Fibroblast of upper back skin (primary cell): ENCODE results near the gene KIAA1217.
"Not testable (repeated sequence)": the region's sequence is repeated elsewhere in the genome, so short reads cannot be mapped to it uniquely, and the experiment has no call there.

Experiments
- DNase-seq: peaks from one replicate; pipeline ENCODE4 v3.0.0-alpha.2; 2013

The KIAA1217 gene

DNA sequence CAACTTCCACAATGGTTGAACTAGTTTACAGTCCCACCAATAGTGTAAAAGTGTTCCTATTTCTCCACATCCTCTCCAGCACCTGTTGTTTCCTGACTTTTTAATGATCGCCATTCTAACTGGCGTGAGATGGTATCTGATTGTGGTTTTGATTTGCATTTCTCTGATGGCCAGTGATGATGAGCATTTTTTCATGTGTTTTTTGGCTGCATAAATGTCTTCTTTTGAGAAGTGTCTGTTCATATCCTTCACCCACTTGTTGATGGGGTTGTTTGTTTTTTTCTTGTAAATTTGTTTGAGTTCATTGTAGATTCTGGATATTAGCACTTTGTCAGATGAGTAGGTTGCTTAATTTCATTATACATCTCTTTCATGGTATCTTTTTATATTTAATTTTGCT, 237.0 kb downstream of the KIAA1217 start:
- not testable (repeated sequence) for DNase-seq

DNA sequence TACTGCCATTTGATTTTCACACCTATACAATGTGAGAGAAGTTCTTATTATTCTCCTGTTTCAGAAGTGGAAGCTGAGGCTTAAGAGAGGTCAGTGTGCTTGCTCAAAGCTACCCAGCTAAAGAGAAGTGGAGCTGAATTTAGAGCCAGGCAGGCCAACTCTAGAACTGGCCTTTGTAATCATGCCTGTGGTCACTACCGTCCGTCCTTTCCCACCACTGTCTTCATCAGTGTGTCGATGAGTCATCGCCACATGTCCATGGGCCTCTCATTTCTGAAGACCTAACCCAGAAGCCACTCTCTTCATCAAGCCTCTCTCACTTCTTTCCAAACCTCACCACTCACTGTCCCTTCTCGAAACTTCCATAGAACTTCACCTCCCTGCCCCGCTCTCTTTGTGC, 237.8 kb downstream of the KIAA1217 start:
- DNase-seq = peak; percentile 85

DNA sequence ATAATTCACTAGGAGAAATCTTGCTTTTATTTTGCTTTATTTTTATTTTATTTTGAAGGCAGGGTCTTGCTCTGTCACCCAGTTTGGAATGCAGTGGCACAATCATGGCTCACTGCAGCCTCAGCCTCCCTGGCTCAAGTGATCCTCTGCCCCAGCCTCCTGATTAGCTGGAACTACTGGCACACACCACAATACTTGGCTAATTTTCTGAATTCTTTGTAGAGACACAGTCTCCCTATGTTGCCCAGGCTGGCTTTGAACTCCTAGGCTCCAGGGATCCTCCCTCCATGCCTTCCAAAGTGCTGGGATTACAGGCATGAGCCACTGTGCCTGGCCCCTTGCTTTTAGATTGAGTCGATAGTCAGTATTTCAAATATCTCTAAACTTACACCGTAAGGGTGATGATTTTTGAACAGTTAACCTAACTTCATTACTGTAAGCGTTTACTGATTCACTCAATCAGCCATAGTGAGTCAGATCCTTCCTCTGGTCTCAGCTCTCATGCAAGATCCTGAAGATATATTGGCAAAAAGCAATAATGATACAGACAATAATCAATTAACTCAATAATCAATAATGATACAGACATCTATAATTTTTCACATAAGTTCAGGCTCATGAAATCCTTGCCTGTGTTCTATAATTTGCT, 239.5 kb downstream of the KIAA1217 start:
- peak; percentile 55 for DNase-seq

DNA sequence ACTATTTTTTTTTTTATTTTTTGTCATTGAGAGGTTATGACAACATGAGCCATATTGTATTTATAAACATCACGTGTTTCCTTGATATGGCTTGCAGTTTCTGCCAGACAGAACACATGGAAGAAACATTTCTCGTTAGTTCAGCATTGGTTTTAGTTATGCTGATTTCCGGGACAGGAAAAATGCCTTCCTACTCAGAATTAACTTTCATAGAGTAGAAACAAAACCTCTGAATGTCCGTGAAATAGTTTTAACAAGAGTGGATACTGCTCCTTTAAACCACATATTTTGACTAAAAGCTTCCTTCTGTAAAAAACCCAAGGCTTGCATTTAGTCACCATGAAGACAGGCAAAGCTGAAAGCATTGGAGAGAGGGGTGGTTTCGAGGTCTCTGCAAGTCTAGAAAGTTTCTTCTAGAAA, 240.4 kb downstream of the KIAA1217 start:
- DNase-seq = peak; percentile 68

DNA sequence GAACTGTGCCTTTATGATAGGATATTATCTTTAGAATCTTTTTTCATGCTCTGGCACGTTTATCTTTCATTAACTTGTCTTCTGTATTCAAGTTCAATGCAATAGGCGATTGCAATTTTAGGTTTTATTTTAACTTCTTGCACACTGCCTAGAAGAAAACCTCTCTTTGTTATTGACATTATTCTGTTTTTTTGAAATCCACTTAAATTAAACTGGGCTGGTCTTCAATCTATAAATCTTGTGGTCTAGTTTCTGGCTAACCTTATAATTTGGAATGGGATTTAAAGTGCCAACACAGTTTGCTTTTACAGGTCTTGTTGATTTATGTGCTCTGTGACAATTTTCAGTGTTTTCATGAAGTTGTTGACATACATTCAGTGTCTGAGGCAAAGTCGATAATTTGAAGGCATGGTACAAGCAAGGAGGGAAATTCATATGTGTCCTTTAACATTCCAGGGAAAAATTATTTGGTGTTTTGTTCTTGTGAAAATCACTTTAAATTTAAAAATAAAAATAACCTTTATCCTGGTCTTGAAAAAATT, 240.9 kb downstream of the KIAA1217 start:
- no peak for DNase-seq

DNA sequence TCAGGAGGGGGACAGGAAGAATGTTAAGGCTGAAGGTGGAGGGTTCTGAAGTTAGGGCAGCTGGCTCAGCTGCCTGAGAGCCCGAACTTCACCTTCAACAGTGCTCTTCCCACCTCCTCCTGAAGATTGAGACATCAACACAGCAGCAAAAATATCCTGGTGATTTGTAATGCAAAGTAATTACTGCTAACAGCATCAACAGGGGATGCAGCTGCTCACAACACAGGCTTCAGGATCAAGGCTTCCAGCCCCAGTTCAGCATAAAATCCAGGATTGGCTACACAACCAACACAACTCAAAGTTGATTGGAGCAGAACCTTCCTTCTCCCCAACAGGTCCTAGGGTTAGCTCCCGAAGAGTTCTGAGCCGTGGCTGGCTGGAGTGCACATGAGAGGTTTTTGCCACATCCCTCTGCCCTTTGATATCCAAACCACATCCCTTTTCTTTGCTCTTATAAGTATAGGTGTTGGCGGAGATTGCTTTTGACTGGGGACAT, 242.4 kb downstream of the KIAA1217 start:
- no peak for DNase-seq

DNA sequence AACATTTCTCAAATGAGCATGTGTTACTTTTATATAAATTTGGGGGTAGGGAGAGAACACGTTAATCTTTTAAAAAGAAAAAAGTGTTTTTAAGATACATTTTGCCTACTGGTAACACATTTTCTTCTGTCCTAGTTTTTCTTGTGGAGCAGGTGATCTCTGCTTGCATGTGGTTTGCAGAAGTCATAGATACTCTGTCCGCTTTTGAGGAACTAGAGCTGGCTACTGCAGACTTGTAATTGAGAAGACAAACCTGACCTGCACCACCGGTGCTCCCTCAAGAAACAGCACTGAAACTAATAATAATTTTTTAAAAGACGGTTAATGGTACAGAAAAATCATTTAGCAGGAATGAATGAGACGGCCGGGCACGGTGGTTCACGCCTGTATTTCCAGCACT, 243.1 kb downstream of the KIAA1217 start:
- no peak for DNase-seq

DNA sequence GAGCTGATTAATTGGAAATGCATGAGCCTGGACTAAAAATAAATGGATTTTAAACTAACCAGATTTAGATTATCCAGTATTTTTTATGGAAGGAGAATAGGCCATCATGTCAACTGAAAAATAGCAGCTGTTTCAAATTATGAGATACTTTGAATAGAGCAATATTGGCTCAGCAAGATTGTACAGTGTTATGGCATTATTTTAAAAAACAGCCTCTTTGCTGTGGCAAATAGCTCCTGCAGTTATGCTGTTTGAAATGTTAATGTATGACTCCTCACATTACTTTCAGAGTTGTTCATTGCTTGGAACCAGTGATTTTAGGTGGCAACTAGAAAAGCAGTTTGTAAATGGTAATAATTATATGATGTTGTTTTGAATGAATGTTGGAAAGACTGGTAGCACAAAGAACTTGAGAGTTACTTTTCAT, 244.5 kb downstream of the KIAA1217 start:
- DNase-seq = peak; percentile 82

DNA sequence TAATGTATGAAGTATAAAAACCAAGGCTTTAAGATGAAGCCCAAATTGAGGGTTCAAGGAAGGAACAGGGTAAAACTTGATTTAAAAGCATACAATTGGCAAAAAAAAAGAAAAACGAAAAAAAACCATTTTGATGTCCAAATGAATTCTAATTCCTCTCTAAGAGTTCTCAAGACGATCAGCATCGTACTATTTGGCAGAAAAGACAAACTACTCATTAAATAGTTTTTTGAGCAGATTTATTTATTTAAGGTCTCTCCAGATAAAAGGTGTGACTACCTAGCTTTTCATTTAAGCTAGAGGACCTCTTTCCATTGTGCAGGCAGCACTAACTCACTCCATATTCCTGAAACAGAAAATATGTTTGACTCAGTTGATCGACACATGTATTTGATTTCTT, 245.0 kb downstream of the KIAA1217 start:
- DNase-seq = no peak

DNA sequence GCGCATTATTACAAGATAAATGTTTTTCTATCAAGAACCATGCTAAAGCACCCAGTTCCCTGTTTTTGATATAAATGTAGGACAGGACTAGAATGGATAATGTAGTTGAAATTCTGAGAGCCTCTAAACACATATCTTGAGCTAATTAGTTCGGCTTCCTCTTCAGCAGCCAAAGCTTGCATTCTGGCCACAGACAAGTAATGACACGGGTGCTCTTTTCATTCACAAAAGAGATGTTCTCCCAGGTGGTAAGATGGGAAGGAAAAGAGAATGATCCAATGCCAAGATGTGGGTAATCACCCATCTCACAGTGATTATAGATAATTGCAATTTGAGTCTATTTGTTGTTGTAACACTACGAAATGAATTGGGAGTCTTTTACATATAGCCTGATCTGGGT, 246.5 kb downstream of the KIAA1217 start:
- DNase-seq = no peak

DNA sequence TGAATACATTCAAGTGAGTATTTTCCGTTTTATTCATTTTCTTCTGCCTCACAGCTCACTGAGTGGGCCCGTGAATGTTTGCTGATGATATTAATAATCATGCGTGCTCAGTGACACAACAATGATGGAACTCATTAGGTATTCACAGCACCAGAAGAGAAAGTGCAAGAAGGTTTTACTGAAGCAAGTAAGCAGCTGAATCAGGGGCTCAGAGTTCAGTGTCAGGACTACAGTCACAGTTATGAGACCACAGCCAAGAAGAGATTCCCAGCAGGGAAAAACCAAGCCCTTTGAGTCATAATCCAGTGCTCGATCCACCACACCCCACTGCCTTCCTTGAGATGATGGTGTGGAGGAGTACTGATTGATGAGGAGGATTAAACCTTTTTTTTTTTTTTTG, 247.4 kb downstream of the KIAA1217 start:
- DNase-seq = peak; percentile 90

DNA sequence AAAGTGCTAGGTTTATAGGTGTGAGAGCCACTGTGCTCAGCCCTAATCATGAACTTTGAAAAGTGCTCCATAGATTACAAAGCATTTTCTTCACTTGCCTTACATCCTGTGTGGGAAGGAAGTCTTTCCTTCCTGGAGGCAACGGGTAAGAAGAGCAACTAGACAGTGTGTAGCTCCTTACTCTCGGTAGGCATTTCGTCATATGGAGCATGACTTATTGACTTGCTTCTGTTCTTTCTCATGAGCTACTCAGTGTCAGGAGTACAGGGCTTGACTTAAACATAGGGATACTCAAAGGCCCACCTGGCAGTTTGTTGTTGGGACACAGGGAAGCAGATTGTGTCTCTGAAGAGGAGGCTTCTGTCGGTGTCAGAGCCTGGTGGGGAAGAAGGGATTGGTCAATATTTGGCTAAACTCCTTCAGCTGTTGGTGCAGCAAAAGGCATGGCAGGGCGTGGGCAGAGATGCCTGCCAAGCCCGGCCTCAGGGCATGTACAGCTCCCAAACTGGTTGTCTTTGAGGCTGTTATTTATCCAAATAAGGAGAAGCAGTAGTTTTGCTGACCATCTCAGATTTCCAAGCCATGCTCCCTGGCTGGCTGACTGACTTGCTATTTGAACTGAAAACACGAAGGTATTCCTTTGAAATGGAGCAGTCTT, 248.9 kb downstream of the KIAA1217 start:
- no peak for DNase-seq

DNA sequence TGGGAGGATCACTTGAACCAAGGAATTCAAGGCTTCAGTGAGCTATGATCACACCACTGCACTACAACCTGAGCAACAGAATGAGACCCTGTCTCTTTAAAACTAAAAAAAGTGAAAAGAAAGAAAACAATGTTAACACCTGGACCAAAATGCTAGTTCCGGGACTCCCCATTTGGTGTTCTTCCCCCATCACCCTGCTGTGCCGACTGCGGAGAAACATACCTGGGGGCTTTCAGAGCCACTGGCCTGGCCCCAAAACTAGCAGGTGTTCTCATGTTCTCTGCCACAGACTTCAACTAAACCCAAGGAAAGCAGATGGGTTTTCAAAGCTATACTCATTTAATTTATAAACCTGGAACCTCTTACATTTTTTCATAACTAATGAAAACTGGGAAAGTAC, 250.9 kb downstream of the KIAA1217 start:
- DNase-seq = no peak

DNA sequence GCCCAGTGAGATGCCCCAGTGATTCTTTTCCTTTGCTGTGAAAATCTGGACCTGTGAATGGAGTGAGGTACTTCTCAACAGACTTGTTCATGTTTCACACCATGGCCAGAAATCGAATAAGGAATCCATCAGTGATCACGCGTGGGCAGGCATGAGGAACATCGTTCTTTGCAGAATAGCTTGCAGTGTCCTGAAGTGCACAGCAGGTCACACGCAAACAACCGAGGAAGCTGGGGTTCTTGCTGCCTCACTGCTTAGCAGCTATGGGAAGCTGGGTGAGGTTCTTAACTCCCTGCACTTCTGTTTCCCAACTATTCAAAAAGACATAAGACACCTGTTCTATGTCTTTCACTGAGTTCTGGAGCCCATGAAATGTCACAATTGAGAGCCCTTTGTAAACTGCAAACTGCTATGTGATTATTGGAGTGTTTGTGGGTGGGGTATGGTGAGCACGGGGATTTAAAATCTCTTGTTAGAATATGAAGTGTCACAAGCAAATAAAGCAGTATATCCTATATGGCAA, 253.4 kb downstream of the KIAA1217 start:
- no peak for DNase-seq

DNA sequence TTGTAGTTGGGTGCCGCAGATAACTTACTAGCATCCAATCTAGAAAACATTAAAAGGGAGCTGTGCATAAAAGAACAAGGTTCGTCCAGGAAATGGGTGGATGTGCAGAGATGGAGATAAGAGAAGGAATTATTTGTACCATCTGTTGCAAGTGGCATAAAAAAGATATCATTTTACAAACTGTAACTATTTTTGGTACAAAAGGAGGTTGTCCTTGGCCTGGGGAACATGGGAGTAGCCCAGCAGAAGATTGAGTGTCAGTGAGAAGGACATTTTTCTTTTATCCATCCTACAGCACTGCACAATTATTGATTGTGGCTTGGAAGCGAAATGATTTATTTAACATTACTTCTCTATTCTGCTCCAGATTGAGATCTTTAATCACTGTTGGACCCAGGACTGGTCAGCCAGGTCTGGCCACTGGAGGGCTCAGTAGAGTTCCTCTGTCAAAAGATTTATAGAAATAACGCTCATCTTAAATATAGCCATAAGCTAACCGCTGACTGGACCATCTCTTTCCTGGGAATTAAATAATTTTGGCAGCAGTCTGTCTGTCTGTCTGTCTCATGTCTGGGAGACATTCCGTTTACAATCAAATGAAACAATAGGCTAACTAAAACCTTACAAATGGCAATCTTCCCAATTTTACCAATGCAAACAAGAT, 254.1 kb downstream of the KIAA1217 start:
- peak; percentile 52 for DNase-seq

DNA sequence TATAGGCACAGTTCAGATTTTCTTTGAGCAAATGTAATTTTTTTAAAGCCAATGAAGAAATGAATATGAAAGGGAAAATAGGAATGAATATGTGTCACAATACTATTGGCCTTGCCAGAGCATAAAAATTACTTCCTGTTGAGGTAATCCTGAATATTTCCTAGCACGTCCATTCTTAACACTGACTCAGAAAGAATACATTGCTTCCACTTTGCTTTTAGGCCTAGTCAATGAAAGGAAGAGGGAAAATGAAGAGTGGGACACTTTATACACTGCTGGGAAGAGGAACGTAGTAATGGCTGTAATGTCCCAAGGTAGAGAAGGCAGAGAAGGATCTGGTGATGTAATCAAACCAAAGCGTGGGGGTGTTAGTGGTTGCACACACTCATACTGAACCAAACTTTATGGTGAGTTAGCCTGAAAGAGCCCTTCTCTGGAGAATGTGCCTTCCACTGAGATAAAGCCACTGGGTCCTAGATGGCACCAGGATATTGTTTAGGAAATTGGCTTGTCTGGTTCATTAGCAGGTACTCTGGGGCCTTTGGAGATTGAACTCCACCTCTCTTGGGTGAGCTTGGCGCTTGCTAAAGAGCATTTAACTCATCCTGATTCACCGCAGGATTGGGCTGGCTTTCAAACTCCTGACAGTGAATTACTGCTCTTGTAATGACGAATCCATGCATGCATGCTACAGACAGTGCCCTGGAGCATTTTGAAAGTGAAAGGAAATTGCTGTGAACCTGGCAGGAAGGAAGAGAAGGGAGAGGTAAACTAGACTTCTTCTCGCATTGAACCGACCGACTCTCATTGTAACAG, 254.9 kb downstream of the KIAA1217 start:
- peak; percentile 96 for DNase-seq

DNA sequence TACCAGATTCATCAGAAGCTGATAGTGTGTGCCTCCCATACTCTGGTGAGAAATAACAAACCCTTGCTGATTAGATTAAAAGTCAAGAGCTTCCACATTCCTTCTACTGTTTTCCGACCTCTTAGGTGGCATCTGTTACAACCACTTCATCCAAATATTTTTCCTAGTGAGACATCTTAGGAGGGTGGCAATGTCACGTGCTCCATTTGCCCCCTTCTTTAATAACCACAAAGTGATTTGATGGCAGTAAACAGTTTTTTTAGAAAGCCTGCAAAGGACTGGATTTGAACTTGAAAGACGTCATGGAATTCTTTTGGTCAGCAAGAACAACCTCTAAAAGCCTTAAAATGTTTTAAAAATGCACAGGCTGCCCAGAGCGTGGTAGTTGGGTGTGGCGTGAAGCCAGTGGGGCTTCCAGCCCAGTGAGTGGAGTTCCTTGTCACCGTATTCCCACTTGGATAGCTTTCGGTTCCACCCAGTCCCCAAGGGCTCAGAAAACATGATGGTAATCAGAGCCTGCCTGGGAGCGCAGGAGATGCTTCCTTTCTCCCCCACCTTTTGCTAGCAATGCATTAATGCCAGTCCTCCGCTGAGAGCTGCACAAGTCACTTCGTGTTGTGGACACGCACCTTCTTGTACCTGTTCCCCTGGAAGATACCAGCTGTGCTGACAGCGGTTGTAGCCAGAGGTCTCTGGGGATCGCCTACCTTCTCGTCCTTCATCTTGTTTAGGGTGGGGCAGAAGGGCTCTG, 256.4 kb downstream of the KIAA1217 start:
- peak; percentile 87 for DNase-seq

DNA sequence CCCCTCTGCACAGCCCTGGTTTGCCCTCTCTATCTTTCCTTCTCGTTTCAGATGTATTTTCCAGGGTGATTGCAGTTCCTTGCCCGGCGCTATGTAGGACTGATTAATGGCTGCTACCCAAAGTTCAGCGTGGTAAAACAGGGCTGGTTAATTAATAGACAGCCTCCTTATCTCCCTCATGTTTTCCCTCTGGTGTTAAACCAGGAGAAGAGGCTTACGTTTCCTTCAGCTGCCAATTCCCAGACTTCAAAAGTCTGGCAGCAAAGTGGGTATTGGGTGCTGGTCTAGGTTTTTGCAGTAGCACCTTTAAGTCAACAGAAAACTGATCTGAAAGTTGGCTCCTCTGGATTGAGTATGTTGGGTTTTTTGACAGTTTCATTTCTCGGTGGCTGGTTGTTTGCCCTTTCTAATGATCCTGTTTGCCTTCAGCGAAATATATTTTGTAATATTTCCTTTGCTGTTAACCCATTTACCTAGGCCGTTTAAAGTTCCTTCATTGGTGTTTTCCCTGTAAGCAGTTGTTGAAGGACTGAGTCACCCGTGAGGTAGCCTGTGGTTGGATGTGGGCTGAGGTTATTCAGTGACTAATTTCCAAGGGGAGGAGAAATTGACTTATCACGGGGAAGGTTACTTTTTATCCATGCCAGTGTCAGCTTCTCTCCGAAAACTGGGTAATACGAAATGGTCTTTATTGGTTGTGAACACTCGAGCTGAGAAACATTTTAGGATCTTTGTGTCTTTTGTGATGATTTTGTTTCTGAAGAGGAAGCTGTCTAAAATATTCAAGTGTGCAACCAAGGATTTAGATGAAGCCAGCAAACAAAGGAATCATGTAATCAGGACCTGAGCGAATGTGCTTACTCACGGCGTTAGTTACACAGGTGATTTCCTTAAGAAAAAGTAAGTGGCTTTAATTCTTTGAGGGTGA, 257.2 kb downstream of the KIAA1217 start:
- peak; percentile 91 for DNase-seq

DNA sequence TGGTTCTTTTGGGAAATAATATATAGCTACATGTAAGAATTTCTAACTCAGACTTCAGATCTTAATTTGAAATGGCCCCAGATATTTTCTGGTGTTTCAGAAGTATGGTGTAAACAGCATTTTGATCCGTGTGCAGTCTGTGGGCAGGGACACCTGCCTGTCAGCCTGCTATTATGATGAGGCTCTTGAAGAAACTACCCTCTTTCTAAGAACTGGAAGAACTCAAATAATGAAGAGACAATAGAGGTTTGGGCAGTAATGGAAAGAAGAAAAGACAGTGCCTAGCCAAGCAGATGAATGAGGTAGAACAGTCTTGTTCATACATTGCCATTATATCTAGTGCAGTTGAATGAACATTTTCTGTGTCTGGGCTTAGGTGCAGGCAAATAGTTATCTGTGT, 258.2 kb downstream of the KIAA1217 start:
- DNase-seq = no peak

DNA sequence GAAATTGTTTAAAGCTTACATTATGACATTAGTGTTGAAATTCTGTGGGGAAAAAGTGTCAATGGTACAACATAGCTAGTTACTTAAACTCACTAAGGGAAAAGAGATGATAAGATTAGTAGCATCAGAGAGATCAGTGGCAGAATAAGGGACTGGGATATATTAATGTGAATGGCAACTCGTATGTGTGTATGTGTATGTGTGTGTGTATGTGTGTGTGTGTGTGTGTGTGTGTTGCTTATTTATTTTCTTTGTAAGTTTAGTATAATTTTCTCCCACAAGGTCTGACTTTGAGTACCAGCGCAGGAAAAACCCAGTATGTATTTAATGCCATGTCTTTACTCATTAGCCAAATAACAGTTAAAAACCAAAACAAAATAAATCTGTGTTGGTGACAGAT, 258.7 kb downstream of the KIAA1217 start:
- DNase-seq = no peak

DNA sequence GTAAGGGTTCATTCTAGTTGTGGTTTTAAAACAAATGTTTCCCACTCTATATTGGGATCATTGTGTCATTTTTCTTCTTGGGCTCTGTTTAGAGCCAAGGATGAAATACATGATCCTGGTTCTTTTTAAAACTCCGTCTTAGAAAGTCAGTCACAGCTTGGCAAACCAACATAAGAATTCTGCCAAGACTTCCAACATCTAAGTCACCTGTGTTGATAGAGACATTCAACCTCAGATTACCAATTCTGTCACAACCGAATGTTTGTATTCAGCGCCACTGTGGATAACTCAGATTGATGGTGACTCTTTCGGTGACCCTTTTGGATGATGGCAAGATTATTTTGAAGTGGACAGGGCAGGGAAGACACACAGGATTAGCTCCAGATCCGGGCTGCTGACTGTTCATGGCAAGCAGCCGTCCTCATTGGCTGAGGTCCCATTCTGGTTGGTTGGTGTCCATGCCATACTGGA, 259.4 kb downstream of the KIAA1217 start:
- no peak for DNase-seq
